Choroid plexus epithelial cell (primary cell): Measurements from ENCODE around the gene PIK3R5.

ENCODE experiments used
- DNase-seq: peaks from one replicate; pipeline ENCODE4 v3.0.0-alpha.2; 2010; ENCODE audit warnings: low read depth
- H3K4me3 ChIP-seq: 2 replicates; pipeline ENCODE4 v1.5.1; 2011; ENCODE audit warnings: low read depth, mild to moderate bottlenecking, control low read depth, low read length, moderate library complexity
- TF ChIP-seq, protein P1 (sequence below): conservative IDR thresholded peaks from 2 replicates; pipeline ENCODE4 v1.5.1; 2011; ENCODE audit warnings: low read depth, mild to moderate bottlenecking, control low read depth, inconsistent platforms, low read length, moderate library complexity

The PIK3R5 gene

DNA sequence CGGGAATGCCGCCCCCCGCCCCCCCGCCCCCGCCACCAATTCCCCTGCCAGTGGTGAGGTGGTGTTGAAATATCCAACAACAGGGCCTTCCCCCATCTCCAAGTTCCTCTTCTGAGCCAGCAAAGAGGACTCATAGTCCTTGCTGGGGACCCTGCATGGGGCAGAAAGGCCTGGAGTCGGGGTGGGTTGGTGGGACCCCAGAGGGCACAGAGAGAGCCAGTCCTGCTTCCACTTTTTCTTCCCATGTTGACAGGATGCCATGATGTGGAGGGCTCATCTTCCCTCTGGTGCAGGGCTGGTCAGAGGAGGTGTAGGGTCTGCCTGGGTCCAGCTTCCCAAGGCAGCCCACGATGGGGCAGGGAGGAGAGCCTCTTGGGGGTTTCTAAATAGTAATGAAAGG lies 49.0 kb downstream of the PIK3R5 start:
- no peak overlapping the region for H3K4me3 ChIP-seq
- no peak for DNase-seq
- TF ChIP-seq, protein P1, sequence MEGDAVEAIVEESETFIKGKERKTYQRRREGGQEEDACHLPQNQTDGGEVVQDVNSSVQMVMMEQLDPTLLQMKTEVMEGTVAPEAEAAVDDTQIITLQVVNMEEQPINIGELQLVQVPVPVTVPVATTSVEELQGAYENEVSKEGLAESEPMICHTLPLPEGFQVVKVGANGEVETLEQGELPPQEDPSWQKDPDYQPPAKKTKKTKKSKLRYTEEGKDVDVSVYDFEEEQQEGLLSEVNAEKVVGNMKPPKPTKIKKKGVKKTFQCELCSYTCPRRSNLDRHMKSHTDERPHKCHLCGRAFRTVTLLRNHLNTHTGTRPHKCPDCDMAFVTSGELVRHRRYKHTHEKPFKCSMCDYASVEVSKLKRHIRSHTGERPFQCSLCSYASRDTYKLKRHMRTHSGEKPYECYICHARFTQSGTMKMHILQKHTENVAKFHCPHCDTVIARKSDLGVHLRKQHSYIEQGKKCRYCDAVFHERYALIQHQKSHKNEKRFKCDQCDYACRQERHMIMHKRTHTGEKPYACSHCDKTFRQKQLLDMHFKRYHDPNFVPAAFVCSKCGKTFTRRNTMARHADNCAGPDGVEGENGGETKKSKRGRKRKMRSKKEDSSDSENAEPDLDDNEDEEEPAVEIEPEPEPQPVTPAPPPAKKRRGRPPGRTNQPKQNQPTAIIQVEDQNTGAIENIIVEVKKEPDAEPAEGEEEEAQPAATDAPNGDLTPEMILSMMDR, result no peak

DNA sequence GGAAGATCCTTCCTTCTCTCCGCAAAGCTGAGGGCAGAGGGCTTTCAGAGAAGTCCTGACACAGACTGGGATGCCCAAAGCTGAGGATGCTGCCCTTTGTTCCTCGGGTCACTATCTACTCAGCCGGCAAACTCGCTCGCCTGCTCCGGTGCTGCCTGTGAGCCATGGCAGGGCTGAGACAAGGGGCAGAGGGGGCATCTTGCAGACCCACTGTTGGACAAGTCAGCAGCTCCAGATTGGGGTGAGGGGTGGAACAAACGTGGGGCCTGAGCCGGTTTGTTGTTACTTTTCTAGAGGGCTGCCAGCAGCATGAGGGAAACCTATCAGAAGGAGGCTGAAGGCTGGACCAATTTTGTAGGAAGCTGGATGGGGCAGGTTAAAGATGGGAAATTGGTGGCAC lies 51.0 kb downstream of the PIK3R5 start:
- no peak for DNase-seq
- TF ChIP-seq, protein P1, result no peak
- H3K4me3 ChIP-seq, result no peak overlapping the region

DNA sequence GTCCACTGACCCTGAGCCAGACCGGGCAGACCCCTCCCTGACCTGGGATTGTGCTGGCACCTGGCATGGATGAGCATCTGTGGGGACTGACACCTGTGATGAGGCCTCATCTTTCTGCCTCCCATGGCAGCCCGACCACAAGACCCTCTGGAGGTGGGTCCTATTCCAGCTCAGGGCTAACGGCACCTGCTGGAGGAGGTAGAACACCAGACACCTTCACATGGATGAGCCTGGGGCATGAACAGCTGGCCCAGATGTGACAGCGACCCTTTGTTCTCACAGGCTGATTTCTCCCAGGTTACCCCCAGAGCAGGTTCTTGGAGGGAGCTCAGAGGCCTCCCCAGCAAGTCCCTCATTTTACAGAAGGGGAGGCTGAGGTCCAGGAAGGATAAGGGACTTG lies 51.6 kb downstream of the PIK3R5 start:
- H3K4me3 ChIP-seq, result no peak overlapping the region
- no peak for DNase-seq
- TF ChIP-seq, protein P1, result no peak

DNA sequence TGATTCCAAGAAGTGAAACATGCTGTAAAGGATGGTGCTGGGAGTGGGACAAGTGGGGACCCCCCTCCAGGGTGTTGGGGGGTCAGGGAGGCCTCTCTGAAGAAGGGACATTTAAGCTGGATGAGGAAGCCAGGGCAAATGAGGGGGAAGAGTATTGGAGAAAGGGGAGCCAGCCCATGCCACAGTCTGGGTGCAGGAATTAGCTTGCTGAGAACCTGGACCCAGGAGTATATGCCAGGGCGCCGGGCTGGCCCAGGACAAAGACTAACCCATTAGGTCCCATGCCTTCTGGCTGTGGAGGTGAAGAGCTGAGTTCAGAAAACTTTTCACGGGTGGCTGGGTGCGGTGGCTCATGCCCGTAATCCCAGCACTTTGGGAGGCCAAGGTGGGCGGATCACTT lies 52.4 kb downstream of the PIK3R5 start:
- TF ChIP-seq, protein P1, result no peak
- no peak overlapping the region for H3K4me3 ChIP-seq
- DNase-seq, result no peak

DNA sequence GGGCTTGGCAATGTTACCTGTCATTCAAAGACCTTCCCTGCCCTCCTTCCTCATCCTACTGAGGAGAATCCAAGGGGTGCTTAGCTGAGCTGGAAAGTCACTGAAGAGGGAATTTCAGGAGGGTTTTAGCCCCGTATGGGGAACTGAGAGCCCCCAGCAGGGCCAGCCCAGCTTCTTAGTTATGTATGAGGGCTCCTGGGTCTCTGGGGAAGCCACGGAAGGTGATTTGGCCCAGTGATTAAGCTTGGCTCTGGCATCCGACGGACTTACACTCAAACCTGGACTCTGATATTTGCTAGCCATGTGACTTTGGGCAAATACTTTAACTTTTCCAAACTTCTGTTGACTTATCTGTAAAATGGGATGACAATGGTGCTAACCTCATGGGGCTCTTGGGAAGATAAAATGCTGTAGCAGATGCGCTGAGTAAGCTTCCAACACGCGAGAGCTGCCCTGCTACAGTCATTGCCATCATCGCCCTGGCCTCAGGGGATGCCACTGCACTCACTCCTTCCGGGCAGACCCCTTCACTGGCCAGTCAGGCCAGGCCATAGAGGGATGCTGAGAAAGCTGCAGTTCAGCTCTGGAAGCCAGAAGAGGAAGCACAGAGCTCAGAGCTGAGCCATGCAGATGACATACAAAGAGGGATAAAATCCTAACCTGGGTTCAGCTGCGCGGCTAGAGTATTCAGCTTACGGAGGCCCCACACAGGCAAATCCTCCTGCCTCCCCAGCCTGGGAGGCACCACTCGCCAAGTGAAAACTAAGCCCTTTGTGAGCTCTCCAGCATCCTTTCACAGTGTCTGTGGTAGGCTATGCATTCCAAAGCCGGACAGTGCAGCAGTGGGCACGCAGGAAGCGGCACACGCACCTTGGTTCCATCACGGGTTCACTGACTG lies 53.2 kb downstream of the PIK3R5 start:
- DNase-seq, result no peak
- TF ChIP-seq, protein P1, result no peak
- H3K4me3 ChIP-seq, result no peak overlapping the region

DNA sequence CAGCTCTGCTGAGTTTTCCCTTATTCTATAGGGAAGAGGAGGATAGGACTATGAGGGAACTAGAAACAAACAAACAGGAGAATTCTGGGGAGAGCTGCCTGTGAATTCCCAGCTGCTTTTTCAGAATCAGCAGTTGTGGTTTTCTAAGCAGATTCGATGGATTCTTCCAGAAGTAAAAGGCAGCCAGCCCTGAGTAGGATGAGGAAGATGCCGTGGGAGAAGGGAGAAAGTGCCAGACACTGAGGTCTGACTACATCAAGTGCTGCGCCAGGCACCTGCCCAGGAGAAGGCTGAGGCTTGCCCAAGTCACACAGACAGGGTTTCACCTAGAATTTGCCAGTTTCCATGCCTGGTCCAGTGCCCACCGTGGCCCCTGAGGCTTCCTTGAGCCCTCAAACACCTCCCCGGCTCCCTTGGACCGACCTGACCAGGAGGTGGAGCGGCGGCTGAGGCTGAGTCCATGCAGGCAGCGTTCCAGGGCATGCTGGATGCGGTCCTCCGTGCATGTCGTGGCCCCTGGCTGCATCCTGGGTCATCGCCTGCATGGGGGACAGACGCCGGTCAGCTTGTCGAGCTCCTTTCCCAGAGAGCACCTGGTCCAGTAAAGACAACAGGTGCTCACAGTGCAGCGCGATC lies 54.4 kb downstream of the PIK3R5 start:
- TF ChIP-seq, protein P1, result no peak
- no peak overlapping the region for H3K4me3 ChIP-seq
- no peak for DNase-seq
